Measurements from ENCODE around the gene NANOG. TPM values are rescaled to one million over a fixed set of nuclear protein-coding genes. Genes with fewer than 3 reads are reported as not detected.

Gene NANOG
- total and polyA plus RNA-seq, 2 donors (not counting 1 experiment from before 2014, with no cell fraction given), result not detected

- WGBS (ENCODE audit: insufficient coverage), result no CpG with 5 or more reads among the region's 9 CpGs
These were observed 45.9 kb downstream of the NANOG start for GRCh38 chr12:7835116-7835515.

GRCh38 chr12:7835766-7836165, 46.6 kb downstream of the NANOG start:
- Histone ChIP-seq H4K20me1 (ENCODE audit: control insufficient read depth, insufficient read depth, low read length, poor library complexity, severe bottlenecking) (no peaks in the 10 kb centered on the region), H3K36me3 (replicated peaks in 1 of 2; ENCODE audit: control extremely low read depth in 1 of 2, control insufficient read depth in 1 of 2, extremely low read depth in 1 of 2, insufficient read depth in 2 of 2, low read length in 1 of 2) (no peaks in the 10 kb centered on the region), H2AFZ (ENCODE audit: insufficient read depth, low read depth, low read length, poor library complexity, severe bottlenecking) (no peak overlapping the region), H3K79me2 (ENCODE audit: control insufficient read depth, insufficient read depth, low read length) (no peaks in the 10 kb centered on the region), H3K27ac (ENCODE audit: low read length in 2 of 2) (no peak overlapping the region), H3K9me3 (ENCODE audit: control extremely low read depth in 1 of 3, control insufficient read depth in 2 of 3, insufficient read depth in 1 of 3, low read length in 2 of 3) (peaks cover 0 to 2% (median 0%) of the 10 kb centered on the region in 3 donors), H3K9ac (ENCODE audit: low read length) (no peak overlapping the region), H3K4me1 (ENCODE audit: control insufficient read depth in 2 of 2, insufficient read depth in 2 of 2, low read length in 2 of 2) (no peaks in the 10 kb centered on the region), H3K27me3 (replicated peaks in 1 of 4; ENCODE audit: control extremely low read depth in 1 of 4, control insufficient read depth in 3 of 4, insufficient read depth in 4 of 4, low read length in 3 of 4) (no peaks in the 10 kb centered on the region), H3K4me2 (replicated peaks; ENCODE audit: low read depth, low read length, poor library complexity, severe bottlenecking) (no peak overlapping the region), H3K4me3 (ENCODE audit: control extremely low read depth in 1 of 5, extremely low read depth in 1 of 5, insufficient read depth in 1 of 5, low read depth in 2 of 5, low read length in 4 of 5) (no peak overlapping the region)
- peaks cover 4% of the 10 kb centered on the region for H3K27me3 Mint-ChIP-seq
- no peak for DNase-seq
- no peak overlapping the region for H3K4me3 Mint-ChIP-seq
- intact Hi-C loops (cut with micrococcal nuclease), result no loop called here
- 81% methylated on average over 4 of the region's 5 CpGs for WGBS (ENCODE audit: insufficient coverage)
- ATAC-seq (ENCODE audit: low read depth), result no peak
- no peaks in the 10 kb centered on the region for H3K9me3 Mint-ChIP-seq (ENCODE audit: insufficient read depth)
- ChIA-PET POLR2A (no interaction called here), CTCF (no interaction called here)
- peaks cover 3% of the 10 kb centered on the region for H3K4me1 Mint-ChIP-seq
- no peak for TF ChIP-seq EZH2 (IDR thresholded peaks at IDR 0.05; ENCODE audit: borderline replicate concordance, insufficient read depth, low read depth, low read length, poor library complexity, severe bottlenecking)
- no peak for TF ChIP-seq CTCF (IDR thresholded peaks at IDR 0.05)
- H3K27ac Mint-ChIP-seq, result no peak overlapping the region

More at GRCh38 chr12:7835116-7835515, 45.9 kb downstream of the NANOG start:
- H3K27me3 ChIP-seq (replicated peaks in 1 of 4; ENCODE audit: control extremely low read depth in 1 of 4, control insufficient read depth in 3 of 4, insufficient read depth in 4 of 4, low read length in 3 of 4), result no peaks in the 10 kb centered on the region
- ATAC-seq (ENCODE audit: low read depth) (no peak), DNase-seq (no peak)
- Mint-ChIP-seq H3K27ac (no peak overlapping the region), H3K4me1 (peaks cover 3% of the 10 kb centered on the region), H3K9me3 (ENCODE audit: insufficient read depth) (no peaks in the 10 kb centered on the region), H3K27me3 (peaks cover 4% of the 10 kb centered on the region), H3K4me3 (no peak overlapping the region)
- H2AFZ ChIP-seq (ENCODE audit: insufficient read depth, low read depth, low read length, poor library complexity, severe bottlenecking), result no peak overlapping the region
- H3K4me2 ChIP-seq (replicated peaks; ENCODE audit: low read depth, low read length, poor library complexity, severe bottlenecking), result no peak overlapping the region
- CTCF ChIA-PET, result interaction anchor here (1.3 kb wide), 1 partner anchor 157 kb away, joined by 4 read pairs; no protein-coding TSS in a partner anchor
- no peaks in the 10 kb centered on the region for H3K79me2 ChIP-seq (ENCODE audit: control insufficient read depth, insufficient read depth, low read length)
- H4K20me1 ChIP-seq (ENCODE audit: control insufficient read depth, insufficient read depth, low read length, poor library complexity, severe bottlenecking), result no peaks in the 10 kb centered on the region
- TF ChIP-seq EZH2 (IDR thresholded peaks at IDR 0.05; ENCODE audit: borderline replicate concordance, insufficient read depth, low read depth, low read length, poor library complexity, severe bottlenecking) (no peak), CTCF (IDR thresholded peaks at IDR 0.05) (no peak)
- POLR2A ChIA-PET, result no interaction called here
- H3K4me1 ChIP-seq (ENCODE audit: control insufficient read depth in 2 of 2, insufficient read depth in 2 of 2, low read length in 2 of 2), result no peaks in the 10 kb centered on the region
- no peaks in the 10 kb centered on the region for H3K9me3 ChIP-seq (ENCODE audit: control extremely low read depth in 1 of 3, control insufficient read depth in 2 of 3, insufficient read depth in 1 of 3, low read length in 2 of 3)
- intact Hi-C loops (cut with micrococcal nuclease), result no loop called here
- H3K9ac ChIP-seq (ENCODE audit: low read length), result no peak overlapping the region
- H3K36me3 ChIP-seq (replicated peaks in 1 of 2; ENCODE audit: control extremely low read depth in 1 of 2, control insufficient read depth in 1 of 2, extremely low read depth in 1 of 2, insufficient read depth in 2 of 2, low read length in 1 of 2), result no peaks in the 10 kb centered on the region
- H3K4me3 ChIP-seq (ENCODE audit: control extremely low read depth in 1 of 5, extremely low read depth in 1 of 5, insufficient read depth in 1 of 5, low read depth in 2 of 5, low read length in 4 of 5), result no peak overlapping the region
- no peak overlapping the region for H3K27ac ChIP-seq (ENCODE audit: low read length in 2 of 2)

All from B cell (primary cell).